ENCODE measurements around the gene RNASEH2A.
A peak's percentile ranks its signal among the peaks of the same experiment; 100 is the strongest.

The RNASEH2A gene

DNA sequence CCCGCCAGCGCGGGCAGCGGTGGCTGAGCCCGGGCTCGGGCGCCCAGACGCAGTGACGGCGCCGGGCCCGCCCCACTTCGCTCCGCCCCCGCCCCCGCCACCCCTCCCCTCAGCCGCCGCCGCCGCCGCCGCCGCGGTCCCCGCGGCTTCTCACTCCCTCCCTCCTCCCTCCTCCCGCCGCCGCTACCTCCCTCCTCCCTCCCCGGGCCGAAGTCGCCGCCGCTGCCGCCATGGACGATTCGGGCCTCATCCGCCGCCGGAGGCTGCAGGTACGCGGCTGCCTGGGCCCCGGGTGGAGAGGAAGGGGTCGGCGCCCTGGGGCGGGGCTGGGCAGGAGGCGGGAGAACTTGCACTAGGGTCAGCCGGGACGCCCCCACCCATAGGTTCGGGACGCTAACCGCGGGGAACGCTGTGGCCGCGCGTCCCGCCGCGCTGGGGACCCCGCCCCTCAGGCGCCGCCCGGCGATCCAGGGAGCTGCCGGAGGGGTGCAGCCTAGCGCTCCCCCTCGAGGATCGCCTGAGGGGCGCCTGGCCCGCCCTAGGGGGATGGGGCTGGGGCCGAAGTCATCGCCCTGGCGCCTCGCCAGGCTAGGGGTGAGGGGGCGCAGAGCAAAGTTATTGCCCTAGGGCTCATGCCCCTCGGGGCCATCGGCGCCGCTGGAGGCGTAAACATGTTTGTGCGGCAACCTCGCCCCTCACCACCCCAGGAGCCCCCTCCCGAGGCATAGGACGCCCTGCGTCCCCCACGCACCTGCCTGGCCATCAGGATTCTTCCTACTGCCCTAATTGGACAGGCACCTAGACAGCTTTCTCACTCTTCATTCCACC lies 27.6 kb downstream of the RNASEH2A start:
- 0 out of 3 replicates have a peak, but pooled peaks have one; percentile 6 for ATAC-seq

DNA sequence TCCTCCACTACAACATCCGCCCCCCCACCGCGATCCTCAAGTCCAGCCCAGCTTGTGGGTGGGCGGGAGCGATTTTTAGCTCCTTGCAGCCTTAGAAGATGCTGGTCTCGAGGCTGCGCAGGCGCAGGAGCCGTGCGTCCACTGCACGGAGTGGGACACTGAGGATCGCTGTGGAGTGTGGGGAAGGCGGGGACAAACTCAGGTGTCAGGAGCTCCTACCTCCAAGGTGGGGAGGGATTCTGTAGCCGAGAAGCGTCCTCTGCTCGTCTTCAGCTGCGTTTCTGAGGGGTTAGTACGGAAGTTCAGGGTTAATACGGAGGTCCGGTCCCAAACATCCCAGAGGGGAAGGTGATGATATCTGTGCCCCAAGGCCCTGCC lies 28.2 kb downstream of the RNASEH2A start, which contains the start of gene RTBDN:
Gene RTBDN (minus strand): TSS at position 14 of the 378 bp plus-strand sequence. CDS start 4,600 bp downstream, outside the sequence.
- ATAC-seq: no peak
- TF ChIP-seq ARNTL (CRISPR knock-in tag; IDR thresholded peaks at IDR 0.05; ENCODE audit: borderline replicate concordance, low read depth) (no peak), RARB (CRISPR knock-in tag; IDR thresholded peaks at IDR 0.05) (no peak), PATZ1 (CRISPR knock-in tag; IDR thresholded peaks at IDR 0.05; ENCODE audit: borderline replicate concordance) (no peak), ZNF565 (CRISPR knock-in tag; conservative IDR thresholded peaks at IDR 0.05; ENCODE audit: low read depth) (no peak), ZNF70 (CRISPR knock-in tag; IDR thresholded peaks at IDR 0.05) (no peak), GLIS3 (CRISPR knock-in tag; IDR thresholded peaks at IDR 0.05) (no peak), ZC3H10 (CRISPR knock-in tag; IDR thresholded peaks at IDR 0.05) (no peak), CSDC2 (CRISPR knock-in tag; IDR thresholded peaks at IDR 0.05) (no peak), ZFP30 (CRISPR knock-in tag; IDR thresholded peaks at IDR 0.05) (no peak), ESRRG (CRISPR knock-in tag; IDR thresholded peaks at IDR 0.05) (no peak), BACH2 (CRISPR knock-in tag; IDR thresholded peaks at IDR 0.05; ENCODE audit: borderline replicate concordance) (no peak)
- TF ChIP-seq, protein P1, sequence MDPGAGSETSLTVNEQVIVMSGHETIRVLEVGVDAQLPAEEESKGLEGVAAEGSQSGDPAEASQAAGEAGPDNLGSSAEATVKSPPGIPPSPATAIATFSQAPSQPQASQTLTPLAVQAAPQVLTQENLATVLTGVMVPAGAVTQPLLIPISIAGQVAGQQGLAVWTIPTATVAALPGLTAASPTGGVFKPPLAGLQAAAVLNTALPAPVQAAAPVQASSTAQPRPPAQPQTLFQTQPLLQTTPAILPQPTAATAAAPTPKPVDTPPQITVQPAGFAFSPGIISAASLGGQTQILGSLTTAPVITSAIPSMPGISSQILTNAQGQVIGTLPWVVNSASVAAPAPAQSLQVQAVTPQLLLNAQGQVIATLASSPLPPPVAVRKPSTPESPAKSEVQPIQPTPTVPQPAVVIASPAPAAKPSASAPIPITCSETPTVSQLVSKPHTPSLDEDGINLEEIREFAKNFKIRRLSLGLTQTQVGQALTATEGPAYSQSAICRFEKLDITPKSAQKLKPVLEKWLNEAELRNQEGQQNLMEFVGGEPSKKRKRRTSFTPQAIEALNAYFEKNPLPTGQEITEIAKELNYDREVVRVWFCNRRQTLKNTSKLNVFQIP (CRISPR knock-in tag; IDR thresholded peaks at IDR 0.05; ENCODE audit: borderline replicate concordance, low read depth): no peak
- TF ChIP-seq, protein P2, sequence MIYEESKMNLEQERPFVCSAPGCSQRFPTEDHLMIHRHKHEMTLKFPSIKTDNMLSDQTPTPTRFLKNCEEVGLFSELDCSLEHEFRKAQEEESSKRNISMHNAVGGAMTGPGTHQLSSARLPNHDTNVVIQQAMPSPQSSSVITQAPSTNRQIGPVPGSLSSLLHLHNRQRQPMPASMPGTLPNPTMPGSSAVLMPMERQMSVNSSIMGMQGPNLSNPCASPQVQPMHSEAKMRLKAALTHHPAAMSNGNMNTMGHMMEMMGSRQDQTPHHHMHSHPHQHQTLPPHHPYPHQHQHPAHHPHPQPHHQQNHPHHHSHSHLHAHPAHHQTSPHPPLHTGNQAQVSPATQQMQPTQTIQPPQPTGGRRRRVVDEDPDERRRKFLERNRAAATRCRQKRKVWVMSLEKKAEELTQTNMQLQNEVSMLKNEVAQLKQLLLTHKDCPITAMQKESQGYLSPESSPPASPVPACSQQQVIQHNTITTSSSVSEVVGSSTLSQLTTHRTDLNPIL (CRISPR knock-in tag; IDR thresholded peaks at IDR 0.05; ENCODE audit: low read depth): no peak

More for the DNA sequence above, 27.6 kb downstream of the RNASEH2A start:
- TF ChIP-seq ZNF565 (CRISPR knock-in tag; conservative IDR thresholded peaks at IDR 0.05; ENCODE audit: low read depth): no peak
- no peak for TF ChIP-seq ZNF8 (CRISPR knock-in tag; IDR thresholded peaks at IDR 0.05)
- no peak for TF ChIP-seq TCF4 (CRISPR knock-in tag; IDR thresholded peaks at IDR 0.05; ENCODE audit: borderline replicate concordance)
- TF ChIP-seq ESRRG (CRISPR knock-in tag; IDR thresholded peaks at IDR 0.05): no peak
- no peak for TF ChIP-seq ZFP3 (CRISPR knock-in tag; IDR thresholded peaks at IDR 0.05)
- no peak for TF ChIP-seq RARB (CRISPR knock-in tag; IDR thresholded peaks at IDR 0.05)
- no peak for TF ChIP-seq ARNTL (CRISPR knock-in tag; IDR thresholded peaks at IDR 0.05; ENCODE audit: borderline replicate concordance, low read depth)
- TF ChIP-seq, protein P2 (CRISPR knock-in tag; IDR thresholded peaks at IDR 0.05; ENCODE audit: low read depth): no peak
- no peak for TF ChIP-seq TOX (CRISPR knock-in tag; IDR thresholded peaks at IDR 0.05; ENCODE audit: borderline replicate concordance)
- TF ChIP-seq PATZ1 (CRISPR knock-in tag; IDR thresholded peaks at IDR 0.05; ENCODE audit: borderline replicate concordance): no peak
- TF ChIP-seq GLIS3 (CRISPR knock-in tag; IDR thresholded peaks at IDR 0.05): no peak
- TF ChIP-seq PPARA (CRISPR knock-in tag; IDR thresholded peaks at IDR 0.05; ENCODE audit: borderline replicate concordance): no peak
- TF ChIP-seq ISL1 (CRISPR knock-in tag; IDR thresholded peaks at IDR 0.05): no peak
- TF ChIP-seq SNAI2 (CRISPR knock-in tag; IDR thresholded peaks at IDR 0.05): no peak
